Endothelial cell of umbilical vein (primary cell): ENCODE measurements around the gene C17orf107.

ENCODE experiments used
- CTCF ChIP-seq, 2 donors: IDR thresholded peaks; 1 replicate in 1 of 2; 2 replicates in 1 of 2; pipeline ENCODE4 v1.5.1; 2011; ENCODE audit warnings: low read length in 2 of 2, mild to moderate bottlenecking in 2 of 2, moderate library complexity in 2 of 2, control low read depth in 1 of 2, inconsistent platforms in 1 of 2, low read depth in 1 of 2; ENCODE audit not compliant: insufficient read depth in 1 of 2; ENCODE audit errors: extremely low read depth in 1 of 2
- EZH2 ChIP-seq: IDR thresholded peaks from 2 replicates; pipeline ENCODE4 v1.6.1; 2012; ENCODE audit warnings: borderline replicate concordance, low read depth, mild to moderate bottlenecking, moderate library complexity, low read length, inconsistent platforms; ENCODE audit not compliant: severe bottlenecking
- FOS ChIP-seq: IDR thresholded peaks from 2 replicates; pipeline ENCODE4 v1.6.1; 2011; ENCODE audit warnings: mild to moderate bottlenecking, low read length, moderate library complexity, borderline replicate concordance; ENCODE audit not compliant: insufficient read depth
- MAX ChIP-seq: IDR thresholded peaks from 2 replicates; pipeline ENCODE4 v1.6.1; 2011; ENCODE audit not compliant: insufficient read depth, insufficient read length
- POLR2A ChIP-seq: IDR thresholded peaks from 2 replicates; pipeline ENCODE4 v1.6.1; 2012; ENCODE audit warnings: low read depth, mild to moderate bottlenecking, control low read depth, low read length
- POLR2AphosphoS5 ChIP-seq: IDR thresholded peaks from 2 replicates; pipeline ENCODE4 v1.6.1; 2012; ENCODE audit warnings: low read depth, mild to moderate bottlenecking, control low read depth, low read length, moderate library complexity; ENCODE audit not compliant: insufficient read depth

- TF ChIP-seq CTCF (IDR thresholded peaks at IDR 0.05; ENCODE audit: extremely low read depth in 1 of 2, insufficient read depth in 1 of 2, low read depth in 1 of 2, low read length in 2 of 2) (no peak), FOS (no peak), EZH2 (no peak), POLR2A (no peak), POLR2AphosphoS5 (no peak), MAX (no peak)
Observed at GRCh38 chr17:4936436-4936835, 37.1 kb downstream of the C17orf107 start.
